Measurements from ENCODE around the gene DIDO1.

The DIDO1 gene

GRCh38 chr20:62894261-62894660, 32.0 kb downstream of the DIDO1 start:
- TF ChIP-seq CREB1 (IDR thresholded peaks at IDR 0.05; ENCODE audit: low read depth) = no peak

GRCh38 chr20:62893700-62894099, 32.6 kb downstream of the DIDO1 start:
- TF ChIP-seq CREB1 (IDR thresholded peaks at IDR 0.05; ENCODE audit: low read depth) (no peak), ZBTB7A (IDR thresholded peaks at IDR 0.05; ENCODE audit: low read depth) (no peak), NFIC (IDR thresholded peaks at IDR 0.05) (no peak), EGR1 (IDR thresholded peaks at IDR 0.05) (no peak), CEBPB (IDR thresholded peaks at IDR 0.05) (no peak), FOXM1 (IDR thresholded peaks at IDR 0.05; ENCODE audit: borderline replicate concordance, low read depth) (no peak), RAD21 (IDR thresholded peaks at IDR 0.05; ENCODE audit: low read depth) (no peak), YY1 (IDR thresholded peaks at IDR 0.05; ENCODE audit: low read depth) (no peak)

GRCh38 chr20:62892348-62893304, 33.7 kb downstream of the DIDO1 start:
- TF ChIP-seq TCF12 (IDR thresholded peaks at IDR 0.05; ENCODE audit: low read depth) (no peak), FOXM1 (IDR thresholded peaks at IDR 0.05; ENCODE audit: borderline replicate concordance, low read depth) (no peak), NFIC (IDR thresholded peaks at IDR 0.05) (no peak), RAD21 (IDR thresholded peaks at IDR 0.05; ENCODE audit: low read depth) (no peak), TEAD4 (IDR thresholded peaks at IDR 0.05) (no peak), EP300 (IDR thresholded peaks at IDR 0.05; ENCODE audit: borderline replicate concordance) (no peak), CEBPB (IDR thresholded peaks at IDR 0.05) (no peak)
- TF ChIP-seq, protein P1, sequence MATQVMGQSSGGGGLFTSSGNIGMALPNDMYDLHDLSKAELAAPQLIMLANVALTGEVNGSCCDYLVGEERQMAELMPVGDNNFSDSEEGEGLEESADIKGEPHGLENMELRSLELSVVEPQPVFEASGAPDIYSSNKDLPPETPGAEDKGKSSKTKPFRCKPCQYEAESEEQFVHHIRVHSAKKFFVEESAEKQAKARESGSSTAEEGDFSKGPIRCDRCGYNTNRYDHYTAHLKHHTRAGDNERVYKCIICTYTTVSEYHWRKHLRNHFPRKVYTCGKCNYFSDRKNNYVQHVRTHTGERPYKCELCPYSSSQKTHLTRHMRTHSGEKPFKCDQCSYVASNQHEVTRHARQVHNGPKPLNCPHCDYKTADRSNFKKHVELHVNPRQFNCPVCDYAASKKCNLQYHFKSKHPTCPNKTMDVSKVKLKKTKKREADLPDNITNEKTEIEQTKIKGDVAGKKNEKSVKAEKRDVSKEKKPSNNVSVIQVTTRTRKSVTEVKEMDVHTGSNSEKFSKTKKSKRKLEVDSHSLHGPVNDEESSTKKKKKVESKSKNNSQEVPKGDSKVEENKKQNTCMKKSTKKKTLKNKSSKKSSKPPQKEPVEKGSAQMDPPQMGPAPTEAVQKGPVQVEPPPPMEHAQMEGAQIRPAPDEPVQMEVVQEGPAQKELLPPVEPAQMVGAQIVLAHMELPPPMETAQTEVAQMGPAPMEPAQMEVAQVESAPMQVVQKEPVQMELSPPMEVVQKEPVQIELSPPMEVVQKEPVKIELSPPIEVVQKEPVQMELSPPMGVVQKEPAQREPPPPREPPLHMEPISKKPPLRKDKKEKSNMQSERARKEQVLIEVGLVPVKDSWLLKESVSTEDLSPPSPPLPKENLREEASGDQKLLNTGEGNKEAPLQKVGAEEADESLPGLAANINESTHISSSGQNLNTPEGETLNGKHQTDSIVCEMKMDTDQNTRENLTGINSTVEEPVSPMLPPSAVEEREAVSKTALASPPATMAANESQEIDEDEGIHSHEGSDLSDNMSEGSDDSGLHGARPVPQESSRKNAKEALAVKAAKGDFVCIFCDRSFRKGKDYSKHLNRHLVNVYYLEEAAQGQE (IDR thresholded peaks at IDR 0.05; ENCODE audit: low read depth) = no peak

DNA sequence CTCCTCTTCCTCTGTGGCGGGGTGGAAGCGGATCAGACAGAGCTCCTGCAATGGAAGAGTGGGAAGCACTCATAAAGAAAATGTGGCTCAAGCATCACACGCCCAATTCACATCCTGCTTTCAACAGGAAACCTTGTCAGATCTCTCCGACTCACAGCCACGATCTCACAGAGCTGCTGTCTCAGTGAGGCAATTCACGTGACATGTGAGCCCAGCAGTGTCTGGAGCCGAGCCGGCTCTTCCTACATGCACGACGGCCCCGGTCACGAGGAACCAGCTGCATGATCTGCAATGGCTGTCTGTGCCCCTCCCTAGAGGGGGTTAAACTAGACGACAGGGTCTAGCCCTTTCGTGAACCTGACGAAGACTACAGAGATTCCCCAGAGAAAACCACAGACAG, 35.2 kb downstream of the DIDO1 start:
- TF ChIP-seq CEBPB (IDR thresholded peaks at IDR 0.05) (no peak), RAD21 (IDR thresholded peaks at IDR 0.05; ENCODE audit: low read depth) (no peak), EGR1 (IDR thresholded peaks at IDR 0.05) (no peak)

DNA sequence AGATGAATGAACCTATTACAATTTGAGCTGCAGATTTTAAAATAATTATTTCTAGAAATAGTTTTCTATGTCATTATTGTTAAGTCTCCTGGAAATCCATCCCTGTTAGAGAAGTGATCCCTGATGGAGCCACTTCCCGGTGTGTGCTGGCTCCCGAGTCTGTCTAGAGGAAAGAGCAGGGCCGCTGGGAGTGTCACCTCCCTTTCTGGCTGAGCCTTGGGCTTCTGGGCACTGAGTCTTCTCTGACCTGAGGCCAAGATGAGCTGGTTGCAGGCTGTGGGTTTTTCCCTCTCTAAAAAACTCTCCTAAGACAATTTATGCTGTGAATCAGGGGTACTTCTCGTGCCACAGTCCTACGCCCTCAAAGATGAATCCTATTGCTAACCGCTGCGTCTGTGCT, 35.9 kb downstream of the DIDO1 start:
- TF ChIP-seq, protein P2, sequence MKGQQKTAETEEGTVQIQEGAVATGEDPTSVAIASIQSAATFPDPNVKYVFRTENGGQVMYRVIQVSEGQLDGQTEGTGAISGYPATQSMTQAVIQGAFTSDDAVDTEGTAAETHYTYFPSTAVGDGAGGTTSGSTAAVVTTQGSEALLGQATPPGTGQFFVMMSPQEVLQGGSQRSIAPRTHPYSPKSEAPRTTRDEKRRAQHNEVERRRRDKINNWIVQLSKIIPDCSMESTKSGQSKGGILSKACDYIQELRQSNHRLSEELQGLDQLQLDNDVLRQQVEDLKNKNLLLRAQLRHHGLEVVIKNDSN (IDR thresholded peaks at IDR 0.05) = no peak
- TF ChIP-seq, protein P1 (IDR thresholded peaks at IDR 0.05; ENCODE audit: low read depth) = no peak
- TF ChIP-seq TAF1 (IDR thresholded peaks at IDR 0.05; ENCODE audit: low read depth) (no peak), TCF12 (IDR thresholded peaks at IDR 0.05; ENCODE audit: low read depth) (no peak), RAD21 (IDR thresholded peaks at IDR 0.05; ENCODE audit: low read depth) (no peak), CREB1 (IDR thresholded peaks at IDR 0.05; ENCODE audit: low read depth) (no peak), FOXM1 (IDR thresholded peaks at IDR 0.05; ENCODE audit: borderline replicate concordance, low read depth) (no peak), MAX (IDR thresholded peaks at IDR 0.05) (no peak)

DNA sequence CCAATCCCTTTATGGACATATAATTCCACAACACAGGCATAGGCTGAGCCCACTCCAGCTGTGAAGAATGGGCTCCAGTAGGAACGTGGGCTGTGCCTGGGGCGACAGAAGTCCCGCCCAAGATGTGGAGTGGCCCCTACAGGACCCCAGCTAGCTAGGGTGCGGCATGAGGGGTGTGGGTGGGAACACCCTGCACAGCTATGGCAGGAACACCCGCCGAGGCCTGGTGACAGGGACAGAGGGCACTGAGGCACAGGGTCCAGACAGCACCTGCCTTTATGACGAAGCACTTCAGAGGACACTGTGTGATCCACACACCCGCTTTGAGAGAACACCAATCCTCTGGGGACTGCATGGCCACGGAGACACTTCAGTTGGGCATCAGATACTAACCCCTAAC, 36.4 kb downstream of the DIDO1 start:
- no peak for TF ChIP-seq MAX (IDR thresholded peaks at IDR 0.05)
- TF ChIP-seq ZBTB7A (IDR thresholded peaks at IDR 0.05; ENCODE audit: low read depth) = no peak
- TF ChIP-seq TAF1 (IDR thresholded peaks at IDR 0.05; ENCODE audit: low read depth) = no peak
- TF ChIP-seq FOXM1 (IDR thresholded peaks at IDR 0.05; ENCODE audit: borderline replicate concordance, low read depth) = no peak
- TF ChIP-seq YY1 (IDR thresholded peaks at IDR 0.05; ENCODE audit: low read depth) = no peak
- no peak for TF ChIP-seq CREB1 (IDR thresholded peaks at IDR 0.05; ENCODE audit: low read depth)
- TF ChIP-seq, protein P1 (IDR thresholded peaks at IDR 0.05; ENCODE audit: low read depth) = no peak
- no peak for TF ChIP-seq RAD21 (IDR thresholded peaks at IDR 0.05; ENCODE audit: low read depth)
- no peak for TF ChIP-seq TEAD4 (IDR thresholded peaks at IDR 0.05)

Data from Ishikawa (cell line).